MG63 (cell line): ENCODE data around the gene SCTR. TPM values are rescaled to one million over a fixed set of nuclear protein-coding genes. Genes with fewer than 3 reads are reported as not detected.

ENCODE experiments used
- DNase-seq: peaks from one replicate; pipeline ENCODE4 v3.0.0-alpha.2; 2020
- H3K27me3 ChIP-seq: fragments of 250-450 bp; sonication (Bioruptor Pico); 2 replicates; pipeline ENCODE4 v1.5.1; 2020; ENCODE audit warnings: mild to moderate bottlenecking, moderate library complexity
- H3K36me3 ChIP-seq: fragments of 250-450 bp; sonication (Bioruptor Pico); 2 replicates; pipeline ENCODE4 v1.5.1; 2020; ENCODE audit warnings: mild to moderate bottlenecking, moderate library complexity
- H3K4me3 ChIP-seq: fragments of 250-450 bp; sonication (Bioruptor Pico); 2 replicates; pipeline ENCODE4 v1.5.1; 2020; ENCODE audit warnings: mild to moderate bottlenecking, moderate library complexity
- H3K9me3 ChIP-seq: fragments of 250-450 bp; sonication (Bioruptor Pico); 2 replicates; pipeline ENCODE4 v1.5.1; 2020; ENCODE audit warnings: mild to moderate bottlenecking, moderate library complexity
- total RNA-seq: library from RNA; depleted of rRNA; stranded (reverse); fragments of >200 nt; shearing (Covaris generic); gene quantifications from 2 replicates; pipeline ENCODE4 v1.2.3, GENCODE V29; 2014; ENCODE audit warnings: low replicate concordance; rRNA removed

Gene SCTR
- total RNA-seq, 1 experiment from 2014 or later, result not detected

DNA sequence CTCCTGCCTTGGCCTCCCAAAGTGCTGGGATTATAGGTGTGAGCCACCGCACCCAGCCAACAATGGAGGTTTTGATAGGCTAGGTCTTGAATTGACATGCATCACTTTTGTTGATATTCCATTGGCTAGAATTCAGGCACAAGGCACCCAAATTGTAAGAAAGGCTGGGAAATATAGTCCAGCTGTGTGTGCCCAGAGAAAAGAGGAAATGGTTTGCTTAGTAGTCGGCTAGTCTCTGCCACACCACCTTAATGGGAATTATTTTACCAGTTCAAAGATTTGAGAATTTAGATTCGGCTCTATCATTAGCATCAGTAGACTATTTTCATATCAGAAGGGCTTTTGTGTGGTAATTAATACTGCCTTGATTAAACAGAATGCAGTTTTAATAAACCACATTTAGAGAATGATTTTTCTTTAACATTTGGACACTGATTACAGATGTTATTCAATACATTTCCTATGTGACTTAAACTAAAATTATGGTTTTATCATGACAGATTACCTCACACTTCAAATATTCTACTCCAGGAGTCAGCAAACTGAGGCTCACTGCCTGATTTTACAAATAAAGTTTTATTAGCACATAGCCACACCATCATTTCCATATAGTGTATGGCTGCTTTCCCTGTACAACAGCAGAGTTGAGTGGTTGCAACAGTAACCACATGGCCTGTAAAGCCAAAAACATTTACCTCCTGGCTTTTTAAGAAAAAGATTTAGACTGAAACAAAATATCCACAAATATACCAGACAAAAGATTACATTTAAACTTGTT, 130.1 kb downstream of the SCTR start:
- H3K36me3 ChIP-seq, result no peaks in the 10 kb centered on the region
- no peak for DNase-seq
- H3K9me3 ChIP-seq, result no peaks in the 10 kb centered on the region
- H3K27me3 ChIP-seq, result no peaks in the 10 kb centered on the region
- H3K4me3 ChIP-seq, result no peak overlapping the region

Other genes with a start within 250 kb of the SCTR start
- gene C2orf76, start 157.6 kb downstream of the SCTR start, total RNA-seq, result 16.5 and 34.8 TPM in 2 replicates
- 68.1 and 102 TPM in 2 replicates for gene DBI, start 157.5 kb downstream of the SCTR start, total RNA-seq
- 0.56 TPM in 1 of 2 replicates, not detected in the other for gene TMEM37, start 92.6 kb downstream of the SCTR start, total RNA-seq
- gene CFAP221, start 20.0 kb upstream of the SCTR start, total RNA-seq, result not detected in 2 replicates
- 15.5 and 27.9 TPM in 2 replicates for gene TMEM177, start 154.7 kb upstream of the SCTR start, total RNA-seq
- gene PTPN4, start 235.4 kb upstream of the SCTR start, total RNA-seq, result 5.3 and 11.1 TPM in 2 replicates